ENCODE measurements around the gene FANCI.

- TF ChIP-seq, protein P1, sequence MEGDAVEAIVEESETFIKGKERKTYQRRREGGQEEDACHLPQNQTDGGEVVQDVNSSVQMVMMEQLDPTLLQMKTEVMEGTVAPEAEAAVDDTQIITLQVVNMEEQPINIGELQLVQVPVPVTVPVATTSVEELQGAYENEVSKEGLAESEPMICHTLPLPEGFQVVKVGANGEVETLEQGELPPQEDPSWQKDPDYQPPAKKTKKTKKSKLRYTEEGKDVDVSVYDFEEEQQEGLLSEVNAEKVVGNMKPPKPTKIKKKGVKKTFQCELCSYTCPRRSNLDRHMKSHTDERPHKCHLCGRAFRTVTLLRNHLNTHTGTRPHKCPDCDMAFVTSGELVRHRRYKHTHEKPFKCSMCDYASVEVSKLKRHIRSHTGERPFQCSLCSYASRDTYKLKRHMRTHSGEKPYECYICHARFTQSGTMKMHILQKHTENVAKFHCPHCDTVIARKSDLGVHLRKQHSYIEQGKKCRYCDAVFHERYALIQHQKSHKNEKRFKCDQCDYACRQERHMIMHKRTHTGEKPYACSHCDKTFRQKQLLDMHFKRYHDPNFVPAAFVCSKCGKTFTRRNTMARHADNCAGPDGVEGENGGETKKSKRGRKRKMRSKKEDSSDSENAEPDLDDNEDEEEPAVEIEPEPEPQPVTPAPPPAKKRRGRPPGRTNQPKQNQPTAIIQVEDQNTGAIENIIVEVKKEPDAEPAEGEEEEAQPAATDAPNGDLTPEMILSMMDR (IDR thresholded peaks at IDR 0.05; ENCODE audit: low read depth, low read length) = no peak
- no peak for TF ChIP-seq EZH2phosphoT487 (IDR thresholded peaks at IDR 0.05; ENCODE audit: low read depth)
These were observed 72.7 kb downstream of the FANCI start for GRCh38 chr15:89316504-89316903.

All from OCI-LY3 (cell line).